Thyroid gland (tissue), 4 donors: ENCODE results near the gene SLC37A1.

Source experiments
- POLR2A ChIP-seq, 2 donors: fragments of 450-650 bp; IDR thresholded peaks; one replicate each; pipeline ENCODE4 v1.6.1; 2017; ENCODE audit warnings: antibody characterized with exemption in 2 of 2, mild to moderate bottlenecking in 2 of 2, moderate library complexity in 1 of 2
- TF ChIP-seq, protein P1 (sequence below), 6 experiments: fragments of 200-600 bp in 3 of 6; fragments of 450-650 bp in 3 of 6; sonication (generic) in 3 of 6; IDR thresholded peaks; one replicate each; pipeline ENCODE4 v1.5.1; 2016 to 2019; ENCODE audit warnings: antibody characterized with exemption in 6 of 6, mild to moderate bottlenecking in 2 of 6, inconsistent platforms in 1 of 6, moderate library complexity in 1 of 6

DNA sequence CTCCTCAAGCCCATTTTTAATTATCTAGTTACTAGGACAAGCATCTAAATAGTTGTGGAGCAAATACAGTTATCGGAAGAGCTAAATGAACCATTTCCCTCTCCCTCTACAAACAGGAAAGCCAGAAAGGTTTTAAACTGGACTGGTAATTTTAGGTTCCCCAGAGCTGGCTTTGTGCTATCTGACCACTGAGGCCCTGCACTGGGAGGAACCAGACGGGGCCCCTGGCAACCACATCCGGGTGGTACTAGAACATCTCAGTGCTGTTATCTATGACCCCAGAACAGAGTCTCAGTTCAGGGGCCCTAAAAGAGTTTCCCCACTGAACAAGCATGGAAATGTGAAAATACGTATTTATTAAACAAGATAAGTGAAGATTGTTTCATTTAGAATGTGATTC lies 9.9 kb upstream of the SLC37A1 start:
- TF ChIP-seq POLR2A (IDR thresholded peaks at IDR 0.05) = no peak
- TF ChIP-seq, protein P1, sequence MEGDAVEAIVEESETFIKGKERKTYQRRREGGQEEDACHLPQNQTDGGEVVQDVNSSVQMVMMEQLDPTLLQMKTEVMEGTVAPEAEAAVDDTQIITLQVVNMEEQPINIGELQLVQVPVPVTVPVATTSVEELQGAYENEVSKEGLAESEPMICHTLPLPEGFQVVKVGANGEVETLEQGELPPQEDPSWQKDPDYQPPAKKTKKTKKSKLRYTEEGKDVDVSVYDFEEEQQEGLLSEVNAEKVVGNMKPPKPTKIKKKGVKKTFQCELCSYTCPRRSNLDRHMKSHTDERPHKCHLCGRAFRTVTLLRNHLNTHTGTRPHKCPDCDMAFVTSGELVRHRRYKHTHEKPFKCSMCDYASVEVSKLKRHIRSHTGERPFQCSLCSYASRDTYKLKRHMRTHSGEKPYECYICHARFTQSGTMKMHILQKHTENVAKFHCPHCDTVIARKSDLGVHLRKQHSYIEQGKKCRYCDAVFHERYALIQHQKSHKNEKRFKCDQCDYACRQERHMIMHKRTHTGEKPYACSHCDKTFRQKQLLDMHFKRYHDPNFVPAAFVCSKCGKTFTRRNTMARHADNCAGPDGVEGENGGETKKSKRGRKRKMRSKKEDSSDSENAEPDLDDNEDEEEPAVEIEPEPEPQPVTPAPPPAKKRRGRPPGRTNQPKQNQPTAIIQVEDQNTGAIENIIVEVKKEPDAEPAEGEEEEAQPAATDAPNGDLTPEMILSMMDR (IDR thresholded peaks at IDR 0.05) = no peak
